ENCODE results near the gene COL4A6. TPM values are rescaled to one million over a fixed set of nuclear protein-coding genes. Genes with fewer than 3 reads are reported as not detected.

Gene COL4A6
- total RNA-seq, 1 experiment from 2014 or later: 0.28 TPM

GRCh38 chrX:108199691-108200090 lies 238.5 kb downstream of the COL4A6 start:
- TF ChIP-seq CTCF (IDR thresholded peaks at IDR 0.05) (peak; percentile 72), REST (IDR thresholded peaks at IDR 0.05; ENCODE audit: insufficient read depth in 1 of 2, low read depth in 2 of 2, low read length in 1 of 2) (no peak), SIN3A (IDR thresholded peaks at IDR 0.05; ENCODE audit: borderline replicate concordance, insufficient read depth, low read depth, low read length) (no peak), POLR2AphosphoS5 (IDR thresholded peaks at IDR 0.05; ENCODE audit: low read depth, low read length) (no peak)
- intact Hi-C loops (cut with micrococcal nuclease; ENCODE audit: unreplicated experiment) (no loop called here), in situ Hi-C loops (cut with HindIII; ENCODE audit: low pct_unique_long_range_greater_than_20kb, low sequenced_read_pairs) (no loop called here)
- Histone ChIP-seq H3K4me3 (ENCODE audit: low read depth in 2 of 2, low read length in 2 of 2) (no peak overlapping the region), H3K27ac (ENCODE audit: low read length) (no peak overlapping the region), H3K9me3 (ENCODE audit: control insufficient read depth, insufficient read depth, low read depth, low read length) (no peaks in the 10 kb centered on the region), H3K4me1 (ENCODE audit: control insufficient read depth, insufficient read depth, low read length) (no peaks in the 10 kb centered on the region; the same call in 1 of the 2 replicates), H3K27me3 (ENCODE audit: control insufficient read depth, insufficient read depth, low read length) (0 out of 2 replicates have a peak, but pooled peaks cover 3% of the 10 kb centered on the region), H3K36me3 (ENCODE audit: control insufficient read depth, insufficient read depth, low read length) (no peaks in the 10 kb centered on the region)
- no TSS peak for BruUV-seq (replicated peaks)
- POLR2A ChIA-PET: no interaction called here
- DNase-seq (ENCODE audit: low read depth, low spot score) (no peak), ATAC-seq (no peak)
- CTCF ChIA-PET: no interaction called here

GRCh38 chrX:108199041-108199440 lies 239.2 kb downstream of the COL4A6 start:
- Histone ChIP-seq H3K36me3 (ENCODE audit: control insufficient read depth, insufficient read depth, low read length) (no peaks in the 10 kb centered on the region), H3K4me3 (ENCODE audit: low read depth in 2 of 2, low read length in 2 of 2) (no peak overlapping the region), H3K27ac (ENCODE audit: low read length) (no peak overlapping the region), H3K27me3 (ENCODE audit: control insufficient read depth, insufficient read depth, low read length) (0 out of 2 replicates have a peak, but pooled peaks cover 2% of the 10 kb centered on the region), H3K9me3 (ENCODE audit: control insufficient read depth, insufficient read depth, low read depth, low read length) (no peaks in the 10 kb centered on the region), H3K4me1 (ENCODE audit: control insufficient read depth, insufficient read depth, low read length) (no peaks in the 10 kb centered on the region; the same call in 1 of the 2 replicates)
- in situ Hi-C loops (cut with HindIII; ENCODE audit: low pct_unique_long_range_greater_than_20kb, low sequenced_read_pairs) (no loop called here), intact Hi-C loops (cut with micrococcal nuclease; ENCODE audit: unreplicated experiment) (no loop called here)
- no TSS peak for BruUV-seq (replicated peaks)
- ATAC-seq (no peak), DNase-seq (ENCODE audit: low read depth, low spot score) (no peak)
- ChIA-PET POLR2A (no interaction called here), CTCF (no interaction called here)
- TF ChIP-seq CTCF (IDR thresholded peaks at IDR 0.05) (no peak), POLR2AphosphoS5 (IDR thresholded peaks at IDR 0.05; ENCODE audit: low read depth, low read length) (no peak), REST (IDR thresholded peaks at IDR 0.05; ENCODE audit: insufficient read depth in 1 of 2, low read depth in 2 of 2, low read length in 1 of 2) (no peak)
